Osteoblast (primary cell): ENCODE data around the gene ACOT8. TPM values are rescaled to one million over a fixed set of nuclear protein-coding genes. Genes with fewer than 3 reads are reported as not detected.

Experiments used
- DNase-seq: peaks from one replicate; pipeline ENCODE4 v3.0.0; 2011; ENCODE audit warnings: low spot score, mixed read lengths; ENCODE audit not compliant: insufficient read length; ENCODE audit errors: missing footprints
- H2AFZ ChIP-seq: 2 replicates; pipeline ENCODE4 v1.6.0; 2011; ENCODE audit warnings: mild to moderate bottlenecking, low read length
- H3K27ac ChIP-seq: 2 replicates; pipeline ENCODE4 v1.5.1; 2011; ENCODE audit warnings: mild to moderate bottlenecking, low read depth, low read length, moderate library complexity
- H3K27me3 ChIP-seq: 2 replicates; pipeline ENCODE4 v1.6.0; 2012; ENCODE audit warnings: mild to moderate bottlenecking, control low read depth, inconsistent platforms, low read length, moderate library complexity; ENCODE audit not compliant: insufficient read depth
- H3K36me3 ChIP-seq: 2 replicates; pipeline ENCODE4 v1.5.1; 2011; ENCODE audit warnings: mild to moderate bottlenecking, low read length, control low read depth, moderate library complexity; ENCODE audit not compliant: insufficient read depth
- H3K4me1 ChIP-seq: 2 replicates; pipeline ENCODE4 v1.5.1; 2011; ENCODE audit warnings: mild to moderate bottlenecking, low read length, control low read depth, moderate library complexity; ENCODE audit not compliant: insufficient read depth
- H3K4me2 ChIP-seq: 2 replicates; pipeline ENCODE4 v1.6.0; 2011; ENCODE audit warnings: mild to moderate bottlenecking, low read length; ENCODE audit not compliant: insufficient read depth
- H3K4me3 ChIP-seq: fragments of 200-600 bp; sonication (generic); 3 replicates; pipeline ENCODE4 v1.5.1; 2012; ENCODE audit warnings: mild to moderate bottlenecking, low read length, inconsistent platforms; ENCODE audit not compliant: insufficient read depth
- H3K79me2 ChIP-seq: 2 replicates; pipeline ENCODE4 v1.6.0; 2012; ENCODE audit warnings: mild to moderate bottlenecking, low read length, control low read depth, inconsistent platforms; ENCODE audit not compliant: insufficient read depth
- H3K9me3 ChIP-seq: 2 replicates; pipeline ENCODE4 v1.5.1; 2011; ENCODE audit warnings: low read depth, low read length, control low read depth
- H4K20me1 ChIP-seq: 2 replicates; pipeline ENCODE4 v1.6.0; 2012; ENCODE audit warnings: mild to moderate bottlenecking, low read length, control low read depth; ENCODE audit not compliant: insufficient read depth
- CTCF ChIP-seq: IDR thresholded peaks from 2 replicates; pipeline ENCODE4 v1.5.1; 2011; ENCODE audit warnings: mild to moderate bottlenecking, low read depth, low read length, moderate library complexity; ENCODE audit errors: extremely low read depth
- total RNA-seq: library from RNA; depleted of rRNA; stranded (reverse); fragments of >200 nt; gene quantifications from 2 replicates; pipeline ENCODE4 v1.2.3, GENCODE V29; 2012

ACOT8 gene
- total RNA-seq, 1 donor = 31.8 TPM

- peak overlapping the region; percentile 59 for H3K27ac ChIP-seq
- H3K36me3 ChIP-seq = peaks cover 48% of the 10 kb centered on the region
- peak overlapping the region; percentile 87 for H3K4me3 ChIP-seq
- H3K4me2 ChIP-seq = peak overlapping the region; percentile 97
- peaks cover 15% of the 10 kb centered on the region for H3K4me1 ChIP-seq
- H3K27me3 ChIP-seq = no peaks in the 10 kb centered on the region
- peaks cover 27% of the 10 kb centered on the region for H3K79me2 ChIP-seq
- TF ChIP-seq CTCF = no peak
- H4K20me1 ChIP-seq = no peaks in the 10 kb centered on the region
- H3K9me3 ChIP-seq = no peaks in the 10 kb centered on the region
- H2AFZ ChIP-seq = peak overlapping the region; percentile 85
- no peak for DNase-seq
These were observed 43.7 kb downstream of the ACOT8 start for GRCh38 chr20:45813489-45813888.

GRCh38 chr20:45813006-45813340, 44.2 kb downstream of the ACOT8 start:
- no peak for TF ChIP-seq CTCF
- Histone ChIP-seq H3K36me3 (peaks cover 53% of the 10 kb centered on the region), H3K79me2 (peaks cover 27% of the 10 kb centered on the region), H3K4me2 (peak overlapping the region; percentile 97), H3K27ac (peak overlapping the region; percentile 59), H2AFZ (peak overlapping the region; percentile 85), H3K27me3 (no peaks in the 10 kb centered on the region), H4K20me1 (no peaks in the 10 kb centered on the region), H3K4me1 (peaks cover 15% of the 10 kb centered on the region), H3K4me3 (peak overlapping the region; percentile 87), H3K9me3 (no peaks in the 10 kb centered on the region)
- DNase-seq = no peak

- H3K27me3 ChIP-seq = no peaks in the 10 kb centered on the region
- no peak for TF ChIP-seq CTCF
- peaks cover 27% of the 10 kb centered on the region for H3K79me2 ChIP-seq
- H3K9me3 ChIP-seq = no peaks in the 10 kb centered on the region
- peak within 1 kb of the TSS; percentile 87 for H3K4me3 ChIP-seq
- H3K36me3 ChIP-seq = peaks cover 57% of the 10 kb centered on the region
- H3K4me2 ChIP-seq = peak within 1 kb of the TSS; percentile 97
- H4K20me1 ChIP-seq = no peaks in the 10 kb centered on the region
- H2AFZ ChIP-seq = peak within 1 kb of the TSS; percentile 85
- H3K4me1 ChIP-seq = peaks cover 11% of the 10 kb centered on the region
- DNase-seq = peak; percentile 99
- peak within 1 kb of the TSS; percentile 59 for H3K27ac ChIP-seq
These were observed 44.8 kb downstream of the ACOT8 start, which contains the start of gene UBE2C for GRCh38 chr20:45812157-45813005. Gene UBE2C, plus strand, starts transcription at chr20:45812644. Its CDS starts 52 bp downstream, at chr20:45812696.

- Histone ChIP-seq H3K27ac (no peak overlapping the region), H3K4me2 (no peak overlapping the region), H3K4me3 (no peak overlapping the region), H3K27me3 (no peaks in the 10 kb centered on the region), H3K36me3 (peaks cover 57% of the 10 kb centered on the region), H3K9me3 (no peaks in the 10 kb centered on the region), H4K20me1 (no peaks in the 10 kb centered on the region), H3K4me1 (peaks cover 9% of the 10 kb centered on the region), H3K79me2 (peaks cover 24% of the 10 kb centered on the region), H2AFZ (no peak overlapping the region)
- TF ChIP-seq CTCF = no peak
- DNase-seq = no peak
These were observed 46.8 kb downstream of the ACOT8 start for GRCh38 chr20:45810191-45810970.
